ENCODE measurements around the gene DDB1. TPM values are rescaled to one million over a fixed set of nuclear protein-coding genes. Genes with fewer than 3 reads are reported as not detected.

DDB1 gene
- total and polyA plus RNA-seq, 2 of the 13 experiments (the other 11 are each of a cell fraction or from before 2014, with no cell fraction given), result 217 to 266 TPM

DNA sequence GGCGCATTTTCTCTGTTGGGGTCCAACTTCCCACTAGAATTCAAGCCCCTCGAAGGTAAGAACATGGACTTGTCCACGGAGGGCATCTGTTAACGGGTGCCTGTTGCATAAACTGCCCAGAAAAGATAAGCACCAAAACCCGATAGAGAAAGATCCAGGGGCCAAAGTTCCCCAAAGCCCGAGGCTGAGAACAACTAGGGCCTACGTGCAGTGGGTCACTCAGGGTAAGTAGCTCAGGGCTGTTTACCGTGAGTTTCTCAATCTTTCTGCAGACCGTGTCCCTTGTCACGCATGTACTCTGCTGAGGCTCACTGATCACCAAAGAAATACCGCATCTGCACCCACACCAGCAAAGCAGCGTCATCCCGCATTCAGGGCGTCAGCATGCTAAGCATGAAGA, 67.5 kb downstream of the DDB1 start (continued):
- TF ChIP-seq, protein P1, sequence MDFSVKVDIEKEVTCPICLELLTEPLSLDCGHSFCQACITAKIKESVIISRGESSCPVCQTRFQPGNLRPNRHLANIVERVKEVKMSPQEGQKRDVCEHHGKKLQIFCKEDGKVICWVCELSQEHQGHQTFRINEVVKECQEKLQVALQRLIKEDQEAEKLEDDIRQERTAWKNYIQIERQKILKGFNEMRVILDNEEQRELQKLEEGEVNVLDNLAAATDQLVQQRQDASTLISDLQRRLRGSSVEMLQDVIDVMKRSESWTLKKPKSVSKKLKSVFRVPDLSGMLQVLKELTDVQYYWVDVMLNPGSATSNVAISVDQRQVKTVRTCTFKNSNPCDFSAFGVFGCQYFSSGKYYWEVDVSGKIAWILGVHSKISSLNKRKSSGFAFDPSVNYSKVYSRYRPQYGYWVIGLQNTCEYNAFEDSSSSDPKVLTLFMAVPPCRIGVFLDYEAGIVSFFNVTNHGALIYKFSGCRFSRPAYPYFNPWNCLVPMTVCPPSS (IDR thresholded peaks at IDR 0.05), result no peak
- TF ChIP-seq, protein P2, sequence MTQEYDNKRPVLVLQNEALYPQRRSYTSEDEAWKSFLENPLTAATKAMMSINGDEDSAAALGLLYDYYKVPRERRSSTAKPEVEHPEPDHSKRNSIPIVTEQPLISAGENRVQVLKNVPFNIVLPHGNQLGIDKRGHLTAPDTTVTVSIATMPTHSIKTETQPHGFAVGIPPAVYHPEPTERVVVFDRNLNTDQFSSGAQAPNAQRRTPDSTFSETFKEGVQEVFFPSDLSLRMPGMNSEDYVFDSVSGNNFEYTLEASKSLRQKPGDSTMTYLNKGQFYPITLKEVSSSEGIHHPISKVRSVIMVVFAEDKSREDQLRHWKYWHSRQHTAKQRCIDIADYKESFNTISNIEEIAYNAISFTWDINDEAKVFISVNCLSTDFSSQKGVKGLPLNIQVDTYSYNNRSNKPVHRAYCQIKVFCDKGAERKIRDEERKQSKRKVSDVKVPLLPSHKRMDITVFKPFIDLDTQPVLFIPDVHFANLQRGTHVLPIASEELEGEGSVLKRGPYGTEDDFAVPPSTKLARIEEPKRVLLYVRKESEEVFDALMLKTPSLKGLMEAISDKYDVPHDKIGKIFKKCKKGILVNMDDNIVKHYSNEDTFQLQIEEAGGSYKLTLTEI (CRISPR knock-in tag; conservative IDR thresholded peaks at IDR 0.05), result no peak
- TF ChIP-seq ISX (CRISPR knock-in tag; conservative IDR thresholded peaks at IDR 0.05) (no peak), TOPORS (CRISPR knock-in tag; IDR thresholded peaks at IDR 0.05) (no peak; the same call in 1 of the 2 replicates), PAF1 (CRISPR knock-in tag; IDR thresholded peaks at IDR 0.05) (no peak), ZKSCAN5 (CRISPR knock-in tag; IDR thresholded peaks at IDR 0.05) (no peak), ZNF547 (CRISPR knock-in tag; IDR thresholded peaks at IDR 0.05) (no peak), CCDC6 (CRISPR knock-in tag; IDR thresholded peaks at IDR 0.05) (no peak), ZNF101 (CRISPR knock-in tag; IDR thresholded peaks at IDR 0.05; ENCODE audit: borderline replicate concordance, low read depth) (no peak), NRL (CRISPR knock-in tag; IDR thresholded peaks at IDR 0.05; ENCODE audit: borderline replicate concordance) (no peak), RBFOX2 (IDR thresholded peaks at IDR 0.05; ENCODE audit: low read depth, low read length) (no peak), AHR (CRISPR knock-in tag; IDR thresholded peaks at IDR 0.05) (no peak), PRMT3 (CRISPR knock-in tag; IDR thresholded peaks at IDR 0.05; ENCODE audit: borderline replicate concordance, low read depth) (no peak), ZSCAN21 (CRISPR knock-in tag; IDR thresholded peaks at IDR 0.05; ENCODE audit: borderline replicate concordance) (no peak), ZNF20 (CRISPR knock-in tag; IDR thresholded peaks at IDR 0.05) (no peak), ZNF615 (CRISPR knock-in tag; IDR thresholded peaks at IDR 0.05; ENCODE audit: borderline replicate concordance) (no peak), KDM6A (CRISPR knock-in tag; IDR thresholded peaks at IDR 0.05; ENCODE audit: low read depth) (no peak), MIER2 (CRISPR knock-in tag; IDR thresholded peaks at IDR 0.05) (no peak), ZNF33B (CRISPR knock-in tag; IDR thresholded peaks at IDR 0.05) (no peak), ZNF136 (CRISPR knock-in tag; IDR thresholded peaks at IDR 0.05; ENCODE audit: low read depth) (no peak), POLR2AphosphoS2 (IDR thresholded peaks at IDR 0.05; ENCODE audit: low read depth, low read length) (no peak)
- TF ChIP-seq, protein P3, sequence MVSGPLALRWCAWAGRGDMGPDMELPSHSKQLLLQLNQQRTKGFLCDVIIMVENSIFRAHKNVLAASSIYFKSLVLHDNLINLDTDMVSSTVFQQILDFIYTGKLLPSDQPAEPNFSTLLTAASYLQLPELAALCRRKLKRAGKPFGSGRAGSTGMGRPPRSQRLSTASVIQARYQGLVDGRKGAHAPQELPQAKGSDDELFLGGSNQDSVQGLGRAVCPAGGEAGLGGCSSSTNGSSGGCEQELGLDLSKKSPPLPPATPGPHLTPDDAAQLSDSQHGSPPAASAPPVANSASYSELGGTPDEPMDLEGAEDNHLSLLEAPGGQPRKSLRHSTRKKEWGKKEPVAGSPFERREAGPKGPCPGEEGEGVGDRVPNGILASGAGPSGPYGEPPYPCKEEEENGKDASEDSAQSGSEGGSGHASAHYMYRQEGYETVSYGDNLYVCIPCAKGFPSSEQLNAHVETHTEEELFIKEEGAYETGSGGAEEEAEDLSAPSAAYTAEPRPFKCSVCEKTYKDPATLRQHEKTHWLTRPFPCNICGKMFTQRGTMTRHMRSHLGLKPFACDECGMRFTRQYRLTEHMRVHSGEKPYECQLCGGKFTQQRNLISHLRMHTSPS (CRISPR knock-in tag; IDR thresholded peaks at IDR 0.05; ENCODE audit: low read depth), result no peak
- TF ChIP-seq, protein P4, sequence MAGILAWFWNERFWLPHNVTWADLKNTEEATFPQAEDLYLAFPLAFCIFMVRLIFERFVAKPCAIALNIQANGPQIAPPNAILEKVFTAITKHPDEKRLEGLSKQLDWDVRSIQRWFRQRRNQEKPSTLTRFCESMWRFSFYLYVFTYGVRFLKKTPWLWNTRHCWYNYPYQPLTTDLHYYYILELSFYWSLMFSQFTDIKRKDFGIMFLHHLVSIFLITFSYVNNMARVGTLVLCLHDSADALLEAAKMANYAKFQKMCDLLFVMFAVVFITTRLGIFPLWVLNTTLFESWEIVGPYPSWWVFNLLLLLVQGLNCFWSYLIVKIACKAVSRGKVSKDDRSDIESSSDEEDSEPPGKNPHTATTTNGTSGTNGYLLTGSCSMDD (CRISPR knock-in tag; IDR thresholded peaks at IDR 0.05), result no peak
- TF ChIP-seq, protein P5, sequence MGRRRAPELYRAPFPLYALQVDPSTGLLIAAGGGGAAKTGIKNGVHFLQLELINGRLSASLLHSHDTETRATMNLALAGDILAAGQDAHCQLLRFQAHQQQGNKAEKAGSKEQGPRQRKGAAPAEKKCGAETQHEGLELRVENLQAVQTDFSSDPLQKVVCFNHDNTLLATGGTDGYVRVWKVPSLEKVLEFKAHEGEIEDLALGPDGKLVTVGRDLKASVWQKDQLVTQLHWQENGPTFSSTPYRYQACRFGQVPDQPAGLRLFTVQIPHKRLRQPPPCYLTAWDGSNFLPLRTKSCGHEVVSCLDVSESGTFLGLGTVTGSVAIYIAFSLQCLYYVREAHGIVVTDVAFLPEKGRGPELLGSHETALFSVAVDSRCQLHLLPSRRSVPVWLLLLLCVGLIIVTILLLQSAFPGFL (CRISPR knock-in tag; IDR thresholded peaks at IDR 0.05), result no peak
- TF ChIP-seq, protein P6, sequence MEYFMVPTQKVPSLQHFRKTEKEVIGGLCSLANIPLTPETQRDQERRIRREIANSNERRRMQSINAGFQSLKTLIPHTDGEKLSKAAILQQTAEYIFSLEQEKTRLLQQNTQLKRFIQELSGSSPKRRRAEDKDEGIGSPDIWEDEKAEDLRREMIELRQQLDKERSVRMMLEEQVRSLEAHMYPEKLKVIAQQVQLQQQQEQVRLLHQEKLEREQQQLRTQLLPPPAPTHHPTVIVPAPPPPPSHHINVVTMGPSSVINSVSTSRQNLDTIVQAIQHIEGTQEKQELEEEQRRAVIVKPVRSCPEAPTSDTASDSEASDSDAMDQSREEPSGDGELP (IDR thresholded peaks at IDR 0.05; ENCODE audit: borderline replicate concordance, low read depth), result no peak
